ENCODE measurements around the gene ARID3C.
A peak's percentile ranks its signal among the peaks of the same experiment; 100 is the strongest.

The ARID3C gene

DNA sequence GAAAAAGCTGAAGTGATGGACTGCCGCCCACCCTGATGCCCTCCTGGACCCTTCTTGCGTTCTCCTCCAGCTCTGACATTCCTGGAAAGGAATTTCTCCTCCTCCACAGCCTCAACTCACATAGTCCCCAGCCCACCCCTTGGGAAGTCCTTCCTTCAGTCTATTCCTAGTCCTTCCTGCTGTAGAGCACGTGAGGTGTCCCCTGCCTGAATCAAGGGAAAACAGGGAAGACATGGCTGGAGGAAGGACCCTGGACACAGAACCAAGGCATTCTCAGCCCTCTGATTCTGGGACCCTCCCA, 3.7 kb downstream of the ARID3C start:
- DNase-seq: no peak

- DNase-seq: no peak
These were observed 4.2 kb downstream of the ARID3C start for GRCh38 chr9:34624475-34625185.

DNA sequence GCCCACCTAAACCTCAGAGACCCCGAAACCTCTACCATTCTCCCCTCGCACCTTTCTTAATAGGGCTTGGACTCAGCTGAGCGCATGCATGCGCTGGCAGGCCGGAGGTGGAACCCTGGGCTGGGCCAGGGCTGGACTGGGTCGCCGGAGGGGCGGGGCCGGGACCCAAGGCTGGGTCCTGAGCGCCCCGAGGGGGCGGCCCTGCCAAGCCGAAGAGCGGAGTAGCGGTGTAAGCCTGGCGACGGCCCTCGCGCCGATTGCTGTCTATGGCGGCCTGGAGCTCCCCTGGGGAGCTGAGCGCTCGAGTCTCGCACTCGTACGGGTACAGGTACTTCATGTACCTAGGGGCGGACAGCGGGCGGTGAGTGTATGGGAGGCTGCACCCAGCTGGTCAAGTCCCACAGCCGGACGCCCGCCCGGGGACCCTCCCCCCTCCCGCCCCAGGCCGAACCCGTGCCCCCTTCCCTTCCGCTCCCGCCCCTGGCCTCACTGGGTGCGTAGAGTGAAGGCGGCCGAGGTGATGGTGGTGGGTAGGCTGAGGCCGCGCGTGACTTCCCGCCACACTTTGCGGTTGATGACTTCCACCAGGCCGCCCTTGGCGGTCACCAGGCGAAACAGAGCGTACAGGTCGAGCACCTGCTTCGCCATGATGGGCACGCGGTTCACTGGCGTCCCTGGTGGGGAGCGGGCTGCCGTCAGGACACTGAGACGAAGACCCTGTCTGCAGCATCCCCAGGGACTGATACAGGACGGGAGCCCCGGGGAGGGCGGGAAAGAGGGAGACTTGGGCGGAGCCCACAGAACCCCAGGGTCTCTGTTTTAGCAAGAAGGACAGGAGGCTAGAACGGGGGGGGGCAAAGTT, 5.3 kb downstream of the ARID3C start:
- DNase-seq: no peak

- peak; percentile 96 to 99 for DNase-seq
These were observed 8.5 kb downstream of the ARID3C start, which contains the start of gene DCTN3 for GRCh38 chr9:34620061-34620994. DCTN3 (minus strand) TSS chr9:34620495; CDS start chr9:34620464, 31 bp downstream.

DNA sequence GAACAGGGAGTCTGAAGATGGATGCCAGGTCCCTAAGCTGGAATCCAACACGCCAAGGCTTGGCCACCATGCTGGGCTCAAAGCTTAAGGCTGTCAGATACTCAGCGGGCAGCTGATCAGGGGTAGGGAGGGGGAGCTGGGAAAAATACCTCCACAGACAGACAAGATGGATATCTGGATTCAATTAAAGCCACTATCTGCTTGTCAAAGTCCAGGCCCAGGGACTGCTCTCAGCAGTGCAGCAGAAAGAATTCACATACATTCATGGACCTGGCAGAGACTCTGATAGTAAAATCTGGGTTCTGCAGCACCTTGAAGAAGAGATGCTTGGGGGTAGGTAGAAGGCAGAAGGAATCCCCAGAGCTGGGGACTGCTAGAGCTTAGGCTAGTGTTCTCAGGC, 13.7 kb downstream of the ARID3C start:
- no peak for DNase-seq

- DNase-seq: peak; percentile 83 to 85
These were observed 16.0 kb downstream of the ARID3C start for GRCh38 chr9:34612788-34613390.

- DNase-seq: peak; percentile 82 to 89
These were observed 16.8 kb downstream of the ARID3C start, which contains the start of gene RPP25L for GRCh38 chr9:34611811-34612787. RPP25L (minus strand) TSS chr9:34612097; CDS start chr9:34611296, 801 bp downstream.

- no peak for DNase-seq
These were observed 17.5 kb downstream of the ARID3C start for GRCh38 chr9:34611251-34611810.

DNA sequence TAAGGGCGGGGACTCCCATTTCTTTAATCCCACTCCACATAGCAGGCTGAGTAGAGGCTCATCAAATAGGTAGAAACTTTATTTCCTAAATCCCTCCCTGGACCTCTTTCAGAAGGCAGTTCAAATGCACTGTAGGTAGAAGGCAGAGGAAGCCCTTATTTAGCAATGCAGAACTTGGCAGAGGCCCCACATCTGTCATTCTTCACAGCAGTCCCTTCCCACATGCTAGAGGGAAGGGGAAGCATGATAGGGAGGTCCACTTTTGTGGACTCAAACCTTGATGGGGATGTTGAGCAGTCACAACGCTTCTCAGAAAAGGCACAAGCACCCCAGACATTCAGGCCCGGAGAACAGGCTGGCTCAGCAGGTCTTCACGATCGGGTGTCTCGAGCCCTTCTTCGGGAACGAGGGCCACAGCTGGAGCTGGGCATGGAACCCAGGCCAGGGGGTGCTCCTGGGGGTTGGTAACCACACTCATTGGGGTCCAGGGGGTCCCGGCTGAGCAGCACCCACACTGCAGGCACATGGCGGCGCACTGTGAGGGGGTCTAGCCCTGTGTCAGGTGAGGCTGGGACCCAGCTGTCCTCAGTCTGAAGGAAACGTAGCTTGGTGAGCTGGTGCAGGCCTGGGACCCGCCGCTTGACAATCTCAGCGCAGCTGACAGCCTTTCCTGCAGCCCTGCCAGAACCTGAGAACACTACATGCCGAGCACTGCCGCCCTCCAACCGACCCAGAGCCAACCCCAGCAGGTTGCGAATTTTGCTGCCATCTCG, 18.2 kb downstream of the ARID3C start:
- DNase-seq: peak in 1 of 2 experiments; percentile 30

DNA sequence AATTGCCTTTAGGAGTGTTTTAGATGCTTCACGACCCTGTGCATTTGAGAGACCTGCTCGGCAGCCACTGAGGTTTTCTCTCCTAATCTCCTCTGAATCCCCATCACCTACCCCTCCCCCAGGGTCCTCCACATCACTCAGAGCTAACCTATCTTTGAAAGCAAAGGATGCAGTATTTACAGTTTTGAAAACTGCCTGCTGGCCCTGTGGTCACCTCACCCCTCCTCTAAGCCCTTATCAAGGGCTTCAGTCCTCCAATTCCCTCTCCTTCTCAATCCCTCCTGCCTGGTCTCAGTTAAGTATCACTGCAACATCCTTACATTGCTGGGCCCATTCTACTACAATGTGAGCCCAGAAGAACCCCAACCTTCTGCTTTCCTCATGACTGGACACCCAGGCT, 21.5 kb downstream of the ARID3C start:
- no peak for DNase-seq

GRCh38 chr9:34606905-34607304, 22.0 kb downstream of the ARID3C start:
- DNase-seq: no peak

GRCh38 chr9:34606190-34606589, 22.7 kb downstream of the ARID3C start:
- no peak for DNase-seq

GRCh38 chr9:34603610-34604231, 25.1 kb downstream of the ARID3C start:
- peak; percentile 74 to 83 for DNase-seq

DNA sequence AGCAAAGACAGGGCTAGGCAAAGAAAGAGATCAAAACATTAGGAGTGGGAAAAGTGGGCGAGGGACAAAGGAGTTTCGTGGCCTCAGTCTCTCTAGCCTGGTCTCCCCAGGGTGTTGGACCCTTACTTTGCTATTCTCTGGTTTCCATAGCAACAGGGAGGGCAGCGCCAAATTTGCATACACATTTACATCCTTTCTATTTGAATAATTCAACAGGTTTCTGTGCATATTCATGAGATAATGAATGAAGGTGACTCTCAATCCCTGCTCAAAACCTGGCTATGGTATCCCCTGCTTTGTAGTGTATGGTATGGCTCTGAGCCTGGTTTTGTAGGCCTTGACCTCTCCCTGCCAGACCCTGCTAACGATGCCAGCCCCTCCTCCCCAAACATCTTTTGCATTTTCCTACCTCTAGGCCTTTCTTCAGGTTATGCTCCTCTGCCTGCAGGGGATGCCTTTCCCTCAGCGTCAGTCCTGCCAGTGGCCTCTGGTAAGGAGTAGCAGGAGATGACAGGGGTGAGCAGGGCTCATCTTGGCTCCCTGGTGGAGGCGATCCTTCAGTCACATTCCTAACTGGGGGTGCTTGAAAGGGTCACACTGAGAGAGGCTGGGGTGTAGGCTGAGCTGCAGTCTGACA, 26.8 kb downstream of the ARID3C start:
- DNase-seq: no peak

- DNase-seq: no peak
These were observed 28.0 kb downstream of the ARID3C start for GRCh38 chr9:34600908-34601307.

DNA sequence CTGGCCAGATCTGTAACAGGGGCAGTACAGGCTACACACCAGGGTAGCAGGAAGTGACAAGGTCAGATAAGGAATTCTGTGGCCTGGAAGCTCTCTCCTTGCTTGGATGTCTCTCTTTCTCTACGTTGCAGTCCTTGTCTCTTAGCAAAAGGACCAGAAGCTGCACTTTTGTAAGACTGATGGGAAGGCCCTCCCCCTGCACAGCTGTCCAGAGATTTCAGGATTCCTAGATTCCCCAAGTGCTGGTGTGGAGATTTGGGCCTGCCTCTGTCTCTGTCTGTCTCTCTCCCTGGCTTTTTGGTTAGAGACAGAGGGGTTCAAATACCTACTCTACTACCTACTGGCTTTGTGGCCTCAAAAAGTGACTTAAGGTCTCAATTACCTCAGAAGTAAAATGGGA, 29.3 kb downstream of the ARID3C start:
- DNase-seq: no peak

DNA sequence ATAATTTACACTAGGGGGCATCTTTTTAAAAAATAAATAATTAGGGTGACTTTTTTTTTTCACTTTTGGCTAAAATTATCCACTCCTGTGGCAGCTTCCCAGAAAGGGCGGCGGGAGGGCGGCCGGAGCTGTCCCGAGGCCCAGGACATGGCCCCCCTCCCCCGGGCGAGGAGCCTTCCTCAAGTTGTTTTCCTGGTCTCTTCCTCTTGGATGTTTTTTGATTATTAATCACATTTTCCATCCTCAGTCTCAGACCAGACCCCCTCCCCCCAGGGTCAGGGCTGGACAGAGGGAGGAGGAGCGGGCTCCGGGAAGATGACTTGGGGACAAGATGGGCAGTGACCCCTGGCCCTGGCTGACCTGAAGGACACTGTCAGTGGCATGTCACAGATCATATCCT, 34.7 kb downstream of the ARID3C start:
- no peak for DNase-seq

DNA sequence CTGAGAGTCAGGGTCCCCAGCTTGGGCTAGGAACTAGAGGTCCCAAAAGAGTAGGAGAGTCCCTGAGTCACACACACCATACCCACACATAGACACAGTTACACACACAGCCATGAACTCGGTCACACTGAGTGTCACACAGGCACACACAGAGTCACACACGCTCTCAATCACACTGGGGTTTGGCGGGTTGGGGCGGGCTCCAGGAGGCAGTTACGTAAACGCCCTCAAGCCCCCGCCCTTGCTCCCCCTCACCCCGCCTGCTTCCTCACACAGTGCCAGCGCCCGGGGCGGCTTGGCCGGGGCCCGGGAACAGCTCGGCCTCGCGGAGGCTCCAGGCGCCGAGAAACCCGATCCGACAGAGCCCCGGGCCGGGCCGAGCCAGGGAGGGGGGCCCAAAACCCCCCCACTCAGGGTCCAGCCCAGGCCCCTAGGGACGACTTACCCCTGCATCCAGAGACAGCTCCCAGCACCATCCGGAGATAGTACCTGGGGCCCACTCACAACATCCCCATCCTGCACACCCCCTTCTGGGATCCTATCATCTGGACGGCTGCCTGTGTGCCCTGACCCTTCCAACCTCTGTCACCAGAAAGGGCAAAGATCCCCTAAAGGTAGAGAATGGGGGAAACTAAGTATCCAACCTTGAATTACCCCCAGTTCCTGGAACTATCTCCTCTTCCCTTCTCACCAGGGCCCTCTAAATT, 35.8 kb downstream of the ARID3C start:
- DNase-seq: no peak
